ENCODE measurements around the gene SH3RF2. TPM values are rescaled to one million over a fixed set of nuclear protein-coding genes. Genes with fewer than 3 reads are reported as not detected.
"Not testable (repeated sequence)": the region's sequence is repeated elsewhere in the genome, so short reads cannot be mapped to it uniquely, and the experiment has no call there.

SH3RF2 gene
- total and polyA plus RNA-seq, 2 donors (not counting 1 experiment from before 2014, with no cell fraction given): 0.03 TPM; not detected in 1

DNA sequence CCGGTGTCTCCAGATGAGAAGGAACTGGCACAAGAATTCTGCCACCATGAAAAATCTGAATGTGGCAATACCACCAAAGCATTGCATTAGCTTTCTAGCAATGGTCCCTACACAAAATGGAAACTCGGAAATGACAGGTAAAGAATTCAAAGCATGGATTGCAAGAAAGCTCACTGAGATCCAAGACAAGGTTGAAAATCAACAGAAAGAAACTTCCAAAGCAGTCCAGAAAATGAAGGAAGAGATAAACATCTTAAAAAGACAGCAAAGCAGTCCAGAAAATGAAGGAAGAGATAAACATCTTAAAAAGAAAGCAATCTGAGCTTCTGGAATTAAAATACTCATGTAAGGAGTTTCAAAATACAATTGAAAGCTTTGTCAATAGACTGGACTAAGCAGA, 46.8 kb upstream of the SH3RF2 start:
- H3K27ac ChIP-seq (ENCODE audit: low read length in 2 of 2): no peak overlapping the region
- H3K79me2 ChIP-seq (ENCODE audit: control insufficient read depth, insufficient read depth, low read length): no peaks in the 10 kb centered on the region
- ATAC-seq (ENCODE audit: low read depth): no peak
- ChIA-PET POLR2A (no interaction called here), CTCF (no interaction called here)
- intact Hi-C loops (cut with micrococcal nuclease): no loop called here
- peaks cover 8% of the 10 kb centered on the region for H3K27me3 Mint-ChIP-seq
- no peak overlapping the region for H3K27ac Mint-ChIP-seq
- no peak overlapping the region for H3K4me3 ChIP-seq (ENCODE audit: control extremely low read depth in 1 of 5, extremely low read depth in 1 of 5, insufficient read depth in 1 of 5, low read depth in 2 of 5, low read length in 4 of 5)
- no peaks in the 10 kb centered on the region for H4K20me1 ChIP-seq (ENCODE audit: control insufficient read depth, insufficient read depth, low read length, poor library complexity, severe bottlenecking)
- H3K4me3 Mint-ChIP-seq: no peak overlapping the region
- peaks cover 0 to 3% (median 0%) of the 10 kb centered on the region in 4 experiments for H3K27me3 ChIP-seq (replicated peaks in 1 of 4; ENCODE audit: control extremely low read depth in 1 of 4, control insufficient read depth in 3 of 4, insufficient read depth in 4 of 4, low read length in 3 of 4)
- no peak overlapping the region for H3K9ac ChIP-seq (ENCODE audit: low read length)
- H3K36me3 ChIP-seq (replicated peaks in 1 of 2; ENCODE audit: control extremely low read depth in 1 of 2, control insufficient read depth in 1 of 2, extremely low read depth in 1 of 2, insufficient read depth in 2 of 2, low read length in 1 of 2): no peaks in the 10 kb centered on the region
- DNase-seq: no peak
- TF ChIP-seq EZH2 (IDR thresholded peaks at IDR 0.05; ENCODE audit: borderline replicate concordance, insufficient read depth, low read depth, low read length, poor library complexity, severe bottlenecking): no peak
- TF ChIP-seq, protein P1, sequence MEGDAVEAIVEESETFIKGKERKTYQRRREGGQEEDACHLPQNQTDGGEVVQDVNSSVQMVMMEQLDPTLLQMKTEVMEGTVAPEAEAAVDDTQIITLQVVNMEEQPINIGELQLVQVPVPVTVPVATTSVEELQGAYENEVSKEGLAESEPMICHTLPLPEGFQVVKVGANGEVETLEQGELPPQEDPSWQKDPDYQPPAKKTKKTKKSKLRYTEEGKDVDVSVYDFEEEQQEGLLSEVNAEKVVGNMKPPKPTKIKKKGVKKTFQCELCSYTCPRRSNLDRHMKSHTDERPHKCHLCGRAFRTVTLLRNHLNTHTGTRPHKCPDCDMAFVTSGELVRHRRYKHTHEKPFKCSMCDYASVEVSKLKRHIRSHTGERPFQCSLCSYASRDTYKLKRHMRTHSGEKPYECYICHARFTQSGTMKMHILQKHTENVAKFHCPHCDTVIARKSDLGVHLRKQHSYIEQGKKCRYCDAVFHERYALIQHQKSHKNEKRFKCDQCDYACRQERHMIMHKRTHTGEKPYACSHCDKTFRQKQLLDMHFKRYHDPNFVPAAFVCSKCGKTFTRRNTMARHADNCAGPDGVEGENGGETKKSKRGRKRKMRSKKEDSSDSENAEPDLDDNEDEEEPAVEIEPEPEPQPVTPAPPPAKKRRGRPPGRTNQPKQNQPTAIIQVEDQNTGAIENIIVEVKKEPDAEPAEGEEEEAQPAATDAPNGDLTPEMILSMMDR (IDR thresholded peaks at IDR 0.05): no peak
- H3K4me2 ChIP-seq (replicated peaks; ENCODE audit: low read depth, low read length, poor library complexity, severe bottlenecking): no peak overlapping the region
- 93% methylated on average over 2 of the region's 2 CpGs for WGBS (ENCODE audit: insufficient coverage)
- H3K4me1 Mint-ChIP-seq: no peaks in the 10 kb centered on the region
- peaks cover 2% of the 10 kb centered on the region for H3K9me3 Mint-ChIP-seq (ENCODE audit: insufficient read depth)
- H3K4me1 ChIP-seq (ENCODE audit: control insufficient read depth in 2 of 2, insufficient read depth in 2 of 2, low read length in 2 of 2): no peaks in the 10 kb centered on the region
- H2AFZ ChIP-seq (ENCODE audit: insufficient read depth, low read depth, low read length, poor library complexity, severe bottlenecking): no peak overlapping the region
- H3K9me3 ChIP-seq (ENCODE audit: control extremely low read depth in 1 of 3, control insufficient read depth in 2 of 3, insufficient read depth in 1 of 3, low read length in 2 of 3): peaks cover 0 to 5% (median 0%) of the 10 kb centered on the region in 3 donors

DNA sequence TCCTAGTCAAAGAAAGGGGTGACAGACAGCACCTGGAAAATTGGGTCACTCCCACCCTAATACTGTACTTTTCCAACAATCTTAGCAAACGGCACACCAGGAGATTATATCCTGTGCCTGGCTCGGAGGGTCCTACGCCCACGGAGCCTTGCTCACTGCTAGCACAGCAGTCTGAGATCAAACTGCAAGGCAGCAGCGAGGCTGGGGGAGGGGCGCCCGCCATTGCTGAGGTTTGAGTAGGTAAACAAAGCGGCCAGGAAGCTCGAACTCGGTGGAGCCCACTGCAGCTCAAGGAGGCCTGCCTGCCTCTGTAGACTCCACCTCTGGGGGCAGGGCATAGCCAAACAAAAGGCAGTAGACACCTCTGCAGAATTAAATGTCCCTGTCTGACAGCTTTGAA, 45.0 kb upstream of the SH3RF2 start:
- ATAC-seq (ENCODE audit: low read depth); H3K4me2 ChIP-seq (replicated peaks; ENCODE audit: low read depth, low read length, poor library complexity, severe bottlenecking); H3K27me3 ChIP-seq (replicated peaks in 1 of 4; ENCODE audit: control extremely low read depth in 1 of 4, control insufficient read depth in 3 of 4, insufficient read depth in 4 of 4, low read length in 3 of 4); H3K4me1 Mint-ChIP-seq; H3K27ac ChIP-seq (ENCODE audit: low read length in 2 of 2); H3K9ac ChIP-seq (ENCODE audit: low read length); CTCF ChIA-PET; H3K4me1 ChIP-seq (ENCODE audit: control insufficient read depth in 2 of 2, insufficient read depth in 2 of 2, low read length in 2 of 2); H4K20me1 ChIP-seq (ENCODE audit: control insufficient read depth, insufficient read depth, low read length, poor library complexity, severe bottlenecking); H3K4me3 Mint-ChIP-seq; H3K36me3 ChIP-seq (replicated peaks in 1 of 2; ENCODE audit: control extremely low read depth in 1 of 2, control insufficient read depth in 1 of 2, extremely low read depth in 1 of 2, insufficient read depth in 2 of 2, low read length in 1 of 2); H3K27ac Mint-ChIP-seq; intact Hi-C loops (cut with micrococcal nuclease); H3K9me3 Mint-ChIP-seq (ENCODE audit: insufficient read depth); H3K27me3 Mint-ChIP-seq; H3K79me2 ChIP-seq (ENCODE audit: control insufficient read depth, insufficient read depth, low read length); H2AFZ ChIP-seq (ENCODE audit: insufficient read depth, low read depth, low read length, poor library complexity, severe bottlenecking); H3K4me3 ChIP-seq (ENCODE audit: control extremely low read depth in 1 of 5, extremely low read depth in 1 of 5, insufficient read depth in 1 of 5, low read depth in 2 of 5, low read length in 4 of 5); H3K9me3 ChIP-seq (ENCODE audit: control extremely low read depth in 1 of 3, control insufficient read depth in 2 of 3, insufficient read depth in 1 of 3, low read length in 2 of 3); POLR2A ChIA-PET; DNase-seq: not testable (repeated sequence)
- 88% methylated on average over 7 of the region's 10 CpGs for WGBS (ENCODE audit: insufficient coverage)

Measured in B cell (primary cell).